Measurements from ENCODE around the gene KCNIP4. TPM values are rescaled to one million over a fixed set of nuclear protein-coding genes. Genes with fewer than 3 reads are reported as not detected.

Gene KCNIP4
- total and polyA plus RNA-seq, 9 of the 15 experiments (the other 6 are each of a cell fraction or from before 2014, with no cell fraction given): 0.25 to 0.41 TPM; not detected in 7

GRCh38 chr4:20761382-20761781 is 1187.2 kb downstream of the KCNIP4 start:
- no peak for DNase-seq (ENCODE audit: extremely low read depth in 1 of 4, low spot score in 3 of 4)
- Histone ChIP-seq H3K27me3 (ENCODE audit: control insufficient read depth in 2 of 2, insufficient read depth in 2 of 2, low read length in 2 of 2) (no peaks in the 10 kb centered on the region), H4K20me1 (replicated peaks; ENCODE audit: control insufficient read depth, insufficient read depth, low read length) (no peaks in the 10 kb centered on the region), H3K4me1 (replicated peaks in 1 of 2; ENCODE audit: control insufficient read depth in 2 of 2, insufficient read depth in 2 of 2, low read length in 2 of 2) (no peaks in the 10 kb centered on the region), H3K9me3 (replicated peaks; ENCODE audit: control insufficient read depth, insufficient read depth, low read depth, low read length) (no peaks in the 10 kb centered on the region), H3K36me3 (ENCODE audit: control insufficient read depth, insufficient read depth, low read length) (no peaks in the 10 kb centered on the region), H3K9me1 (ENCODE audit: control insufficient read depth, insufficient read depth, low read length) (no peaks in the 10 kb centered on the region), H3K4me3 (no peak overlapping the region), H3K27ac (ENCODE audit: extremely low read depth, low read depth, low read length) (no peak overlapping the region), H3K4me2 (ENCODE audit: insufficient read depth, low read length) (no peak overlapping the region), H3K9ac (ENCODE audit: insufficient read depth in 1 of 2, low read depth in 2 of 2, low read length in 2 of 2) (no peak overlapping the region), H2AFZ (ENCODE audit: low read depth, low read length) (no peak overlapping the region), H3K79me2 (ENCODE audit: control insufficient read depth, insufficient read depth, low read length) (no peaks in the 10 kb centered on the region)
- in situ Hi-C loops (cut with MboI) (no loop called here), intact Hi-C loops (cut with micrococcal nuclease) (no loop called here)
- no peak for FAIRE-seq
- BruUV-seq (replicated peaks): no TSS peak
- ChIA-PET CTCF (ENCODE audit: low intra/inter-chr PET ratio) (no interaction called here), POLR2A (interaction anchor here (1.8 kb wide), 1 partner anchor 12 kb away, joined by 8 read pairs; no protein-coding TSS in a partner anchor)
- no peak for ATAC-seq
- TF ChIP-seq FIP1L1 (IDR thresholded peaks at IDR 0.05; ENCODE audit: low read depth, low read length, poor library complexity, severe bottlenecking) (no peak), CBFA2T2 (conservative IDR thresholded peaks at IDR 0.05) (no peak), SFPQ (IDR thresholded peaks at IDR 0.05; ENCODE audit: low read depth, low read length) (no peak), NKRF (IDR thresholded peaks at IDR 0.05; ENCODE audit: borderline replicate concordance) (no peak), LCOR (CRISPR knock-in tag; IDR thresholded peaks at IDR 0.05) (no peak), ZNF143 (CRISPR knock-in tag; IDR thresholded peaks at IDR 0.05) (no peak), SMARCA4 (IDR thresholded peaks at IDR 0.05) (no peak), SIN3B (IDR thresholded peaks at IDR 0.05; ENCODE audit: low read depth) (no peak), ATF3 (IDR thresholded peaks at IDR 0.05) (no peak), ATF3 (CRISPR knock-in tag; conservative IDR thresholded peaks at IDR 0.05) (no peak), ZNF282 (CRISPR knock-in tag; IDR thresholded peaks at IDR 0.05) (no peak), TRIM24 (IDR thresholded peaks at IDR 0.05) (no peak), FOXA3 (CRISPR knock-in tag; conservative IDR thresholded peaks at IDR 0.05 in 1 of 2, IDR thresholded peaks at IDR 0.05 in 1 of 2) (no peak), ETV6 (IDR thresholded peaks at IDR 0.05; ENCODE audit: borderline replicate concordance in 1 of 2, low read depth in 2 of 2, low read length in 1 of 2) (no peak), ETV6 (CRISPR knock-in tag; IDR thresholded peaks at IDR 0.05; ENCODE audit: borderline replicate concordance) (no peak), HDGF (IDR thresholded peaks at IDR 0.05) (no peak)
- TF ChIP-seq, protein P1, sequence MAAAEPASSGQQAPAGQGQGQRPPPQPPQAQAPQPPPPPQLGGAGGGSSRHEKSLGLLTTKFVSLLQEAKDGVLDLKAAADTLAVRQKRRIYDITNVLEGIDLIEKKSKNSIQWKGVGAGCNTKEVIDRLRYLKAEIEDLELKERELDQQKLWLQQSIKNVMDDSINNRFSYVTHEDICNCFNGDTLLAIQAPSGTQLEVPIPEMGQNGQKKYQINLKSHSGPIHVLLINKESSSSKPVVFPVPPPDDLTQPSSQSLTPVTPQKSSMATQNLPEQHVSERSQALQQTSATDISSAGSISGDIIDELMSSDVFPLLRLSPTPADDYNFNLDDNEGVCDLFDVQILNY (CRISPR knock-in tag; IDR thresholded peaks at IDR 0.05): no peak
- TF ChIP-seq, protein P2, sequence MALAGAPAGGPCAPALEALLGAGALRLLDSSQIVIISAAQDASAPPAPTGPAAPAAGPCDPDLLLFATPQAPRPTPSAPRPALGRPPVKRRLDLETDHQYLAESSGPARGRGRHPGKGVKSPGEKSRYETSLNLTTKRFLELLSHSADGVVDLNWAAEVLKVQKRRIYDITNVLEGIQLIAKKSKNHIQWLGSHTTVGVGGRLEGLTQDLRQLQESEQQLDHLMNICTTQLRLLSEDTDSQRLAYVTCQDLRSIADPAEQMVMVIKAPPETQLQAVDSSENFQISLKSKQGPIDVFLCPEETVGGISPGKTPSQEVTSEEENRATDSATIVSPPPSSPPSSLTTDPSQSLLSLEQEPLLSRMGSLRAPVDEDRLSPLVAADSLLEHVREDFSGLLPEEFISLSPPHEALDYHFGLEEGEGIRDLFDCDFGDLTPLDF (CRISPR knock-in tag; IDR thresholded peaks at IDR 0.05): no peak
